RPMI8226 (cell line): ENCODE results near the gene GNS.
"Not testable (repeated sequence)": the region's sequence is repeated elsewhere in the genome, so short reads cannot be mapped to it uniquely, and the experiment has no call there.

Experiments used
- DNase-seq: peaks from one replicate; pipeline ENCODE4 v3.0.0-alpha.2; 2015

Gene GNS

GRCh38 chr12:64694130-64695040, 64.8 kb downstream of the GNS start:
- no peak for DNase-seq

DNA sequence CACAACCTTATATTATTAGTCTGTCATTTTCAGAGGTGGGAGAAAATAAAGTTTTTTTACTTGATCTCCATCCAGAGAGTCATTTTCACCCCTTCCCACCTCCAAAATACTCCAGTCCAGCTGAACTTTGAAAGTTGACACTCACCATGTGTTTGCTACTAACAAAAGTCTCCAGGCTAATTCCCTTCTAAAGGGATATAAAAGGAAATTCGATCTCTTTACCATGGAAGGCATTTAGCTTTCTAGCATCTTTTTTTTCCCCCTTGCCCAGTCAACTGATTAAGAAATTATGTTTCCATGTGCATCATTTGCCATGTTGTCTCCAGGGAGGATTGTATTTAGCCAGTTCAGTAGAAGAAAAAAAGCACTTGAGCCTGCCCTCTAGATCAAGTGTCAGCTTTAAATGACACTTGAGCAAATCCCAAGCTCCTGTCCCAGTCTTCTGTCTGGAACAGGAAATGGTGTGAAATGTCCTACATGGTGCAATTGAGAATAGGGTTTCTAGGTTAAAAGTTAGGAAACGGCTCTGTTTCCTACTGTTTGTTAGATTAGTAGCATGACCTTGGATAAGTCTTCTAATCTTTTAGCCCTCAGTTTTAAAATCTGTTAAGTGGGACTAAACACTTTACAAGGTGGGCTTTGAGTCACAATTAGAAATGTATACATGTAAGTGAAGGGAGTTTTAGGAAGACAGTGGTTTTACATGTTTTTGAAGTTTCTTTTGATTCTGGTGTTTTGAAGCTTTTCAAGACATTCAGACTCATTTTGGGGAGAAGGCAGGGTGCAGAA, 67.2 kb downstream of the GNS start:
- DNase-seq: no peak

GRCh38 chr12:64691227-64691794, 67.9 kb downstream of the GNS start:
- no peak for DNase-seq

DNA sequence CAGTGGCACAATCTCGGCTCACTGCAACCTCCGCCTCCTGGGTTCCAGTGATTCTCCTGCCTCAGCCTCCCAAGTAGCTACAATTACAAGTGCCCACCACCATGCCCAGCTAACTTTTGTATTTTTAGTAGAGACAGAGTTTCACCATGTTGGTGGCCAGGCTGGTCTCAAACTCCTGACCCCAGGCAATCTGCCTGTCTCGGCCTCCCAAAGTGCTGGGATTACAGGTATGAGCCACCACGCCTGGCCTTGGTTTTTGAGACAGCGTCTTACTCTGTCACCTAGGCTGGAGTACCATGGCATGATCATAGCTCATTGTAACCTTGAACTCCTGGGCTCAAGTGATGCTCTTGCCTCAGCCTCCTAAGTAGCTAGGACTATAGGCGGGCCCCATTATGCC, 69.0 kb downstream of the GNS start:
- DNase-seq: not testable (repeated sequence)

DNA sequence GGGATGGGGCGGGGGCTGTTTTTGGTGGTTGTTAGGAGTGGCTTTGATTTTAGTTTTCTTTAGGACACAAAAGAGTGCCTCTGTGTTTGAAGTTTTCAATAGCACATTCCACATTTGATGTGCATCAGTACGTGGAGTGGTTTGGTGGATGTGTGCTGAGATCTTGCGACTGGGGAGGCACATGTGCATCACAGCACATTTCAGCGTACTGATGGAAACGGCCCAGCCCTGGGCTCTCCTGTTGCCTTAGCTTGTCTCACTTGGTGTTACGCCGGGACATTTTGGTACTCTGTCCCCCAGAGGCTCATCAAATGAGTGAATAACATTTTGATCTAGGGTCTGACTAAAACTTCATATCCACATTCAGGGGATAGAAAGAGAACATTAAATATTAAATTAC, 70.5 kb downstream of the GNS start:
- no peak for DNase-seq

- DNase-seq: no peak
These were observed 71.0 kb downstream of the GNS start for GRCh38 chr12:64688219-64688618.

DNA sequence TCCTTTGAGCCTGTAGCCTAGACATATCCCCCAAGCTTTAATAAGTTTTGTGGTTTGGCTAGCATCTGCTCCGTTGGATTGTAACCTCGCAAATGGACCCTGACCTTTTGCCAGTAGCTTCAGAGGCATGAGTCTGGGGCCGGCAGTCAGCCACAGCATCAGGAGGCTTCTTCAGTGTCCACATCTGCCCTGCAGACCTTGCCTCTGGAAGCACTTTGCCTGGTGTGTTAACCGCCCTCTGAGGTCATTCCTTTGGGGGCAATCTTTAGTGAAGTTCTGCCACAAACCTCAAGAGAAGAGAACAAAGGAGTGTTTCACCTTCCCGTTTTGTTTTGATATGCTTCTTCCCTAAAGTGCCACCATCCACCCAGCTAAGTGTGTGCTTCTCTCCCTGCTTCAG, 71.4 kb downstream of the GNS start:
- DNase-seq: no peak

DNA sequence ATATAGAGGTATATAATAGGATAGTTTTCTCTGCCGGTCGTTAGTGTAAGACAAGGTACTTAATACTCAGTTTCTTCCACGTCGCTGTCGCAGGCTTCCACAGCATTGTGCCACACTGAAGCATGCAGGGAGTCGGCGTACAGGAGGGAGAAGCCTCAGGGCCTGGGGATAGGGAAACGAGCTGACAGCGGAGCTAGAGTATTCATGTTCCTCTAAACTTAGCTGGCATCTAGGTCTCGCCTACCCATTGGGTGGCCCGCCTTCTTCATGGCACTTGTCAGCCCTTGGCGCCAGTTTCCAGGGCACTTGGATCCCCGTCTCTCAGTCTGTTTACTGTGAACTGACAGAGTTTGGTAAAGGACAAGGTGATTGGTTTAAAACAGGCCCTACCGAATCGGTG, 73.6 kb downstream of the GNS start:
- DNase-seq: no peak

- DNase-seq: no peak
These were observed 74.2 kb downstream of the GNS start for GRCh38 chr12:64685050-64685449.

DNA sequence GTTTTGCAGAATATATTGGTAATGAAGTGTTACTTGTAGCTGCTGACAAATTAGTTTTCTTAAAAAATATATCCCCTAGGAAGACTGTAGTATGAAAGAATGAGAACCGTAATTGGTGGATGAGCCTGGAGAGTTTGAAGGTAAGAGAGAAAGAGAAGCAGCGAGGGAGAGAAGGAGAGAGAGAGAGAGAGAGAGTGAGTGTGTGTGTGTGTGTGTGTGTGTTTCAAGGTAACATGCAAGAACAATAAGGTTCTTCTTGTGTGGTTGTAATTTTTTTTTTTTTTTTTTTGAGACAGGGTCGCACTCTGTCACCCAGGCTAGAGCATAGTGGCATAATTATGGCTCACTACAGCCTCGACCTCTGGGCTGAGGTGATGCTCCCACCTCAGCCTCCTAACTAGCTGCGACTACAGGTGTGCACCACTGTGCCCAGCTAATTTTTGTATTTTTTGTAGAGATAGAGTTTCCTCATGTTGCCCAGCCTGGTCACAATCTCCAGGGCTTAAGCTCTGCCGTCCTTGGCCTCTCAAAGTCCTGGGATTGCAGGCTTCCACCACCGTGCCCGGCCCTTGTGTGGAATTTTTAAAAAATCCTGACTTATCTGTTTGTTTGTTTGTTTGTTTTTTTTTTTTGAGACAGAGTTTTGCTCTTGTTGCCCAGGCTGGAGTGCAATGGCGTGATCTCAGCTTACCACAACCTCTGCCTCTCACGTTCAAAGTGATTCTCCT, 75.2 kb downstream of the GNS start:
- DNase-seq: no peak

DNA sequence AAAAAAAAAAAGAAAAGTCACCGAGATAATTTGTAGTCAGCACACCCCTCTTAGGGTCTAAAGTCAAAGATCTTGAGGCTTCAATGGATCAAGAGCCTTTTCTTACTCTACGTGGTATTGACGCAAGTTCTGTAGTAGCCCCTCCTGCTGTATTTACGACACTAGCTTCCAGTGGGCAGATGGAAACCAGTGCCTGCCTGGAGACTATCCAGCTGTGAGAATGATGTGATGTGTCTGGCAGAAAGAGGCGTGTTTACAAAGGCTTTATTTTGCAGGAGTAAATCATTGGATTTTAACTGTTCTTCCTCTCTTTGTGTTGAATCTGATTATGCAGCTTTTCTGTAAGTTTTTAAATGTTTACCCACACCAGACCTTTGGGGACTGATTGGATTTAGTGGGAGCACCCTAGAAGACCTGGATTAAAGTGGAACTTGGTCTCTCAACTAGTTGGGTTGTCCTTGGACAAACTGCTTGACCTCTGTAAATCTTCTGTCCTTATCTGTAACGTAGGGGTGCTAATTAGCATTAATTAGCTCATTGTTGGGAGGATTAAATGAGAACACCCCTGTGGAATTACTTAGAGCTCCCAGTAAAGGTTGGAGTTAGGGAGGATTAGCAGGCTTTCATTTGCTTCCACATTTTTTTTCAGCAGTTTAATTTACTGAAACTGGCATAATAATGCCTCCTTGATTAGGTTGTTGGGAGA, 76.5 kb downstream of the GNS start:
- no peak for DNase-seq

GRCh38 chr12:64681200-64682052, 77.8 kb downstream of the GNS start:
- no peak for DNase-seq

DNA sequence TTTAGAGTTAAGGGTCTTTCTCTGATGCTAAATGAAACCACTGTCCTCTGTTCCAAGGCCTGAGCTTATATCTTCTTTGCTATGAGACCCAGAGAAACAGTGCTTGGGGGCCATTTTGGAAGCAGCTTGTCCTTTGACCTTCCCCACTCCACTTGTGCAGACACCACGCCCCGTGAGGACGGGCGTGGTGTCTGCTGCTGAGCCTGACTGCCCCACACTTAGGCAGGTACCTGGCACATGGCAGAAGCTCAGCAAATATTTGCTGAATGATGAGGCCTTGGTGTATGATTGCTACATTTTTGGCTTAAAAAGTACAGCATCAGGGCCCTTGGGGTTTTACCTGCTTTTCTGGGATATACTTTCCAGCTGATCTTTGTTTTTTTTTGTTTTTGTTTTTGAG, 79.0 kb downstream of the GNS start:
- no peak for DNase-seq

DNA sequence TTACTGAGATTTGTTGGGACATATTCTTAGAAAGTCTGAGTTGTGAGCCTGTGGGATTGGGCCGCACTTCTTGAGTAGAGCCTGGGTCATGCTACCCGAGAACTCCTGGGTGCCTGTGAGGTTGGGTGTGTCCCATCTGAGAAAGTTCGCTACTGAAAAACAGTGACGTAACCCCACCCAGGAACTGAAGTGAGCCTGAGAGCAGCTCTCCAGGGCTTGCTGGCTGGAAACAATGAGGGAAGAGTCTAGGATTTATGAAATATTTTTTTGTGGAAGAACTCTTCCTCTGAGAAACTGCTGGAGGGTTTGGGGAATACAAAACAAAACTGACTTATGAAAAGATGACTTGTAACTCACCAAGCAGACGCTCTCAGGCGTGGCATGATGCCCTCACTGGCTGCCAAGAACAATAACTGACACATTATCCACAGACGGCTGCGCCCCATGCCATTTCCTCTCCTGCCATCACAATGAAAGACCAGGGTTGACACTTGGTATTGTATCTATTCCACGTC, 79.7 kb downstream of the GNS start:
- no peak for DNase-seq

- DNase-seq: no peak
These were observed 80.4 kb downstream of the GNS start for GRCh38 chr12:64678835-64679234.

DNA sequence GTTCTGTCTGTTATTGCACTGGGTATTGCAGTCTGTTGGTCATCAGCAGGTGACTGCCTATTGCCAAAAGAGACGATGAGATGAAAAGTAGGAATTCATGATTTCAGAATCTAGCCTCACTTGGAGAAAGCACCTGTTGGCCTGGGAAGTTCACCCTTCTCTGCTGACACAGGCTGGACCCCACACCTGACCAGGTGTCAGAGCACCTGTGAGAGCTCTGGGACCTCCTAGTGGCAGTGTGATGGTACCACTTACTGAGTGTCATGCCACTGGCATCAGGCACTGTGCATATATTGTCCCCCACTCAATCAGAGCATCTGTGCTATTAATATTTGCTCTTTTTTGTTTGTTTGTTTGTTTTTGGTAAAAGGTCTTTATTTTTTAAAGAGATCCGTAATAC, 81.0 kb downstream of the GNS start:
- DNase-seq: peak; percentile 51

DNA sequence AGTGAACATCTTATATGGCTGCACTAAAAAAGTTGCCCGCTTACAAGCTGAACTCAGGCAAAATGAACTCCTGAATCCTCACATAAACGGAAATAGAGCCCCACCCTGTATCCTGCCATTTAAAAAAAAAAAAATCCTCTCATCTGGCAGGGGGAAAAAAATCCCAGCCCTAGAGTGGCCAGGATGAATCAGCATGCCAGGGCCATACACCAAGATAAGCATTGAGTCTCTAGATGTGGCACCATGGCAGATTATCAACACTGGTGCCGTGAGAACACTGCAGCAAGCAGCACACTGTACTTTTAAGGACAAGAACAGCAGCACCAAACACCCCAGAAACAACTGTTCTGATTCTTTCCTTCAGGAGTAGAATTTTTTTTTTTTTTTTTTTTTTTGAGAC, 83.4 kb downstream of the GNS start:
- DNase-seq: no peak

DNA sequence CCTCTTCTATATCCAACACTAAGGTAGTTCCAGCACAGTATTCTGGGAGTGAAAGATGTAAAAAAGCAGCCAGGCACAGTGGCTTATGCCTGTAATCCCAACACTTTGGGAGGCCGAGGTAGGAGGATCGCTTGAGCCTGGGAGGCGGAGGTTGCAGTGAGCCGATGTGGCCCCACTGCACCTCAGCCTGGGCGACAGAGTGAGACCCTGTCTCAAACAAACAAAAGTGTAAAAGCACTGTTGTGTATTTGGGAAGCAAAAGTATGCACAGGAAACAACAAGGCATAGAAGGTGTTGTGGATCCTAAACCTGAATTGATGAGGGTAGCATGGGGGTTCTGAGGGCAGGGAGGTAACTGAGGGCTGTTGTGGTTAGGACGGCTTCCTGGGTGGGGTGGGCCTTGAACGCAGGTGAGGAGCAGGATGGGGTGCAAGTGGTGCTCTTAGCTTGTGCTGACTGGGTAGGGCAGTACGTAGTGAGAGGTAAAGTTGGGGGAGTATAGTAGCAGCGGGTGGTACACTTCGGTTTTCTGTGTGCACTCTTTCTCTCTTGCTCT, 84.8 kb downstream of the GNS start:
- no peak for DNase-seq

GRCh38 chr12:64673490-64674169, 85.6 kb downstream of the GNS start:
- DNase-seq: no peak

GRCh38 chr12:64672925-64673409, 86.2 kb downstream of the GNS start:
- peak; percentile 49 for DNase-seq
